ENCODE results near the gene HBE1. TPM values are rescaled to one million over a fixed set of nuclear protein-coding genes. Genes with fewer than 3 reads are reported as not detected.

HBE1 gene
- total and polyA plus RNA-seq, 9 of the 15 experiments (the other 6 are each of a cell fraction or from before 2014, with no cell fraction given): 612 to 10,250 (median 2,181) TPM

- TF ChIP-seq ZBTB7A (IDR thresholded peaks at IDR 0.05; ENCODE audit: borderline replicate concordance, control insufficient read depth, low read depth, low read length) (peak; percentile 40; the same call in 1 of the 2 replicates), EZH2 (IDR thresholded peaks at IDR 0.05; ENCODE audit: borderline replicate concordance, low read depth, low read length) (no peak), ARID1B (IDR thresholded peaks at IDR 0.05) (peak; percentile 91), ZNF592 (IDR thresholded peaks at IDR 0.05) (peak; percentile 91), GABPB2 (CRISPR knock-in tag; conservative IDR thresholded peaks at IDR 0.05) (no peak), ZBTB12 (CRISPR knock-in tag; IDR thresholded peaks at IDR 0.05) (no peak), PRMT5 (CRISPR knock-in tag; IDR thresholded peaks at IDR 0.05) (no peak), SNRNP70 (optimal IDR thresholded peaks at IDR 0.05; ENCODE audit: low read depth, low read length) (no peak), ZNF311 (CRISPR knock-in tag; IDR thresholded peaks at IDR 0.05) (no peak), ZNF507 (tag; conservative IDR thresholded peaks at IDR 0.05) (no peak), FOXM1 (IDR thresholded peaks at IDR 0.05; ENCODE audit: low read depth) (peak; percentile 67; the same call in 1 of the 2 replicates), FOXM1 (CRISPR knock-in tag; IDR thresholded peaks at IDR 0.05; ENCODE audit: low read depth) (no peak), IFI16 (CRISPR knock-in tag; IDR thresholded peaks at IDR 0.05) (no peak), ZNF253 (CRISPR knock-in tag; conservative IDR thresholded peaks at IDR 0.05) (no peak), ERF (CRISPR knock-in tag; IDR thresholded peaks at IDR 0.05) (no peak), EP300 (IDR thresholded peaks at IDR 0.05; ENCODE audit: low read length) (peak; percentile 92; the same call in 1 of the 2 replicates), MTA1 (IDR thresholded peaks at IDR 0.05; ENCODE audit: borderline replicate concordance) (no peak), FOXK2 (conservative IDR thresholded peaks at IDR 0.05 in 1 of 2, IDR thresholded peaks at IDR 0.05 in 1 of 2; ENCODE audit: low read depth in 2 of 2) (no peak), PRPF4 (IDR thresholded peaks at IDR 0.05; ENCODE audit: insufficient read depth, low read depth, low read length, poor library complexity, severe bottlenecking) (no peak), TSHZ1 (CRISPR knock-in tag; IDR thresholded peaks at IDR 0.05) (no peak), NCOA6 (IDR thresholded peaks at IDR 0.05) (no peak)
Observed at GRCh38 chr11:5284637-5285036, 14.9 kb upstream of the HBE1 start (continued).

All from K562 (cell line).